ENCODE results near the gene ERMAP.

DNA sequence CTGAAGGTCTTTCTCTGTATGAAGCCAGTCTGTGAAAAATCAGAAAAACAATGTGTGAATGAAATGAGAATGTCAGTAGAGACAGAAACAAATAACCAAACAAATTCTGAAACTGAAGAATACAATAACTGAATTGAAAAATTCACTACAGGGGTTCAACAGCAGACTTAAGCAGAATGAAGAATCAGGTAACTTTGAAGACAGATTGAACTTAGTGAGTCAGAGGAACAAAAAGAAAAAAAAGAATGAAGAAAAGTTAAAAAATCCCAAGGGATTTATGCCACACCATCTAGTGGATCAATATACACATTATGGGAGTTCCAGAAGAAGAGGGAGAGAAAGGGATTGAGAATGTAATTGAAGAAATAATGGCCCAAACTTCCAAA, 44.1 kb downstream of the ERMAP start:
- TF ChIP-seq BHLHE40 (IDR thresholded peaks at IDR 0.05; ENCODE audit: borderline replicate concordance), result no peak
- no peak for TF ChIP-seq SP1 (IDR thresholded peaks at IDR 0.05)
- no peak for TF ChIP-seq NFRKB (IDR thresholded peaks at IDR 0.05)
- TF ChIP-seq PKNOX1 (IDR thresholded peaks at IDR 0.05), result no peak
- TF ChIP-seq FOXM1 (IDR thresholded peaks at IDR 0.05; ENCODE audit: borderline replicate concordance), result no peak
- TF ChIP-seq TARDBP (IDR thresholded peaks at IDR 0.05), result no peak
- TF ChIP-seq FOXK2 (IDR thresholded peaks at IDR 0.05), result no peak
- TF ChIP-seq HDGF (IDR thresholded peaks at IDR 0.05; ENCODE audit: borderline replicate concordance), result no peak
- no peak for TF ChIP-seq L3MBTL2 (conservative IDR thresholded peaks at IDR 0.05)
- no peak for TF ChIP-seq ARNT (IDR thresholded peaks at IDR 0.05)
- TF ChIP-seq SUZ12 (IDR thresholded peaks at IDR 0.05), result no peak
